IPS-NIHi11 (cell line): ENCODE measurements around the gene SETBP1.
A peak's percentile ranks its signal among the peaks of the same experiment; 100 is the strongest.

Experiments
- DNase-seq: peaks from one replicate; pipeline ENCODE4 v3.0.0; 2012; ENCODE audit warnings: mixed read lengths, low spot score

The SETBP1 gene

GRCh38 chr18:44973282-44973681, 292.6 kb downstream of the SETBP1 start:
- DNase-seq = peak; percentile 19

GRCh38 chr18:44974174-44974573, 293.5 kb downstream of the SETBP1 start:
- DNase-seq = peak; percentile 36

DNA sequence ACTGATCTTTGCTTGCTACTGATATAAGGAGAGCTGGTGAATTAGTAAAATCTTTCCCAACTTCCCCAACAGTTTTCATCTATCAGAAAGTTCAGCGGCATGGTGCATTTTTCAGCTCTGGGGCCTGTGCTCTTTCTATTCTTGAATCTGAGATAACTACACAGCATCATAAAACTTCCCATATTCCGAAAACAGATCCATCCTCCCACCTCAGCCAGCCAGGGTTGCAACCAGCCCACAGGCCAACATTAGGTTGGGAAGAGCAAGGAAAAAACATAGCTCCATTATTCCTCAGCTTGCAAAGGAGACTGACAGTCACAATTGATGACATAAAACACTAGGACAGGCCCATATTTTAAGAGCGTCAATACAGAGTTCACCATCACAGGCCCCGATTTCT, 297.2 kb downstream of the SETBP1 start:
- DNase-seq = no peak

DNA sequence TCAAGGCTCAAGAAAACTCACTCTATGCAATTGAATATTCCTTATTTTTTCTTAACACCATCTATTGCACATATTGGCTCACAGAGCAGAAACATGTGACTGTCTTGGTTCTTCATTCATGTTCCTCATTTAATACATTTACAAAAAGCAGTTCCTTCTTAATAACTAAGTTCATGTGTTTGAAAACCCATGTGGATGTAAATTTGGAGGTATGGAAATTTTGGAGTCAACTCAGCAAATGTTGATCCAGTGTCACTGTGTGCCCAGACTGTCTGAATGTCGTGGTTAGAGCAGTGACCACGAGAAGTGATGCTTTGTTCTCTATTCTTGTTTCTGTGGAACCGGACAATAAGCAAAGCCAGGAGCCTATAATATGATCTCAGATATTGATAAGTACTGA, 299.1 kb downstream of the SETBP1 start:
- no peak for DNase-seq

DNA sequence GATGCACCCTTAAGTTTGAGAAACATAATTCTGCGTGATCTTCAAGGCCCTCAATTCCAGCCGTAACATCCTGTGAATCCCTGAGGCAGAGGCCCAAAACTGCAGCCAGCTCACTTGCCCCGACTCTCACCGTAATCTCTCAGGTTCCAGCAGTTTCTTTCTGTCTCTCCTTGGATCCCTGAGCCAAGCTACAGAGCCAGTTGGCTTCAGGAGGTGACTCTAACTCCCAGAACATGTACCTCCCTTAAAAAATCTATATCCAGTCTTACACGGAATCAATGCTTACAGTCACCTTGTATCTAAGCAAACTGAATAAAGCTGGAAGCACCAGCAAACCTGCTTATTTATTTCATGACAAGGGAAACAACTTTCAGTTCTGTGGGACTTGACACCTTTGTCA, 300.4 kb downstream of the SETBP1 start:
- no peak for DNase-seq

GRCh38 chr18:44986933-44987332, 306.2 kb downstream of the SETBP1 start:
- no peak for DNase-seq

DNA sequence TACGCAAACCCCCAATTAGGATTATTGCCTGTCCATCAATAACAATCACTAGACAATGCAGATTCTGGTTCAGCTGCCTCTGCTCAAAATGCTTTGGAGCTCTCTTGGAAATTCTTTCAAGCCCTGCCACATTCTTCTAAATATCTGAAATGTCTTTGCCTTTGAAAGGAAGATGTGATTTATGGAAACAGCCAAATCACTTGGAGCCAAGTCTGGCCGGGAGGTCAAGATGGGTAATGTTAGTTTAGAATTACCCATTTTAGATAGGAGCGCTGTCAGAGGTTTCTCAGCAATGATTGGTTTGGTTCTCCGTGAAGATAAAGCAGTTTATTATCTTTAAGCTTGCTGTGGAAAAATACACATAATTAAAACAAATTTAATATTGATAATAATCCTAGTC, 306.7 kb downstream of the SETBP1 start:
- DNase-seq = no peak

- no peak for DNase-seq
These were observed 308.3 kb downstream of the SETBP1 start for GRCh38 chr18:44988821-44989587.

DNA sequence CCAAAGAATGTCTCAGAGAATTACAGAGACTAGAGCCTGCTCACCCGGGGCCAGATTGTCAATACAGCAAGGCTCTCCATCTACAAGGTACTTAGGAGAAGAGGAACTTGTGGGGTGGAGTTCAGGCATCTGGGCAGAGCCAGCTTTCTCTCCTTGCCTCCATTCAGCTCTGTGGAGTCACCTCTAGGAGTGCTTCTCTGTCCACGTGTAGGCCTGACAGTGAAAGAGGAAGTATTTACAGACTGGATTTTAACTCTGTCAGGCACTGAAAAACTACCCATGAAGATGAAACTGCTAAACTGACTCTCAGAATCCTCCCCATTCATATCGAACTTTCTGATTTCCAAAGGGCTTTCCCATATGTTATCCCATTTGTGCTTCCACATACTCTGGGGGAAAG, 315.6 kb downstream of the SETBP1 start:
- no peak for DNase-seq

DNA sequence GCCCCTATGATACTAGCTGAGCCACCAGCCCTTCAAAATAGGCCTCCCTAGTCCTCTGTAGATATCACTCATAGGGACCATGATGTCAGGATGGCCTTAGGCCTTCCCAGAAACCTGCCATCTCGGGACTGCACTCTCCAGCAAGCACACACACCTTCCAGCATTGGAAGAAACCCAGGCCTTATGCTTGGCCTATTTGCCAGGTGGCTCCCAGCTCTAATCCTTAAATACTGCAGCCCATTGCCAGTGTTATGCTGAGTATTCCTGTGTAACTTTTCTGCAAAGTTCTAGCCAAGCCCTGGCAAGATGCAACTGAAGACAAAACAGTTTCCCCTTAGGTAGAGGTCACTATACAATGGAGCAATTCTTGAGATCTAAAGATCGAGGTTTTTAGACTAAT, 316.5 kb downstream of the SETBP1 start:
- no peak for DNase-seq

DNA sequence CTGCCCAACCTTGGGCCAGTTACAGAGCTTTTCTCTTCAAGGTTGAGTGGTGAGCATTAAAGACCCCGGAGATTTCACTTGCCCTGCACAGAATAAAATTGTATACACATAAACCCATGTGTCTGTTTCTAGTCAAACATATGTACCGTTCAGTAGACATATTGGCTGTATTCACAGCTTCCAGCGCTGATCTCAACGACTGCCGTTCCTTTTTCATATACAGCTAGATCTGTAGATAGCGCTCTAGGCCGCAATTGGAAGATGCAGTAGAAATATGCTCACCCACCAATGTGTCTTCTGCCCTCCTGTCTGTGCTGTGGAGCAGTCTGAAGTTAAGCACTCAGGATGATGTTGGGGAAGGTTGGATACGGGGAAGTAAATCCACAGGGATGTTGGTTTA, 317.7 kb downstream of the SETBP1 start:
- no peak for DNase-seq

DNA sequence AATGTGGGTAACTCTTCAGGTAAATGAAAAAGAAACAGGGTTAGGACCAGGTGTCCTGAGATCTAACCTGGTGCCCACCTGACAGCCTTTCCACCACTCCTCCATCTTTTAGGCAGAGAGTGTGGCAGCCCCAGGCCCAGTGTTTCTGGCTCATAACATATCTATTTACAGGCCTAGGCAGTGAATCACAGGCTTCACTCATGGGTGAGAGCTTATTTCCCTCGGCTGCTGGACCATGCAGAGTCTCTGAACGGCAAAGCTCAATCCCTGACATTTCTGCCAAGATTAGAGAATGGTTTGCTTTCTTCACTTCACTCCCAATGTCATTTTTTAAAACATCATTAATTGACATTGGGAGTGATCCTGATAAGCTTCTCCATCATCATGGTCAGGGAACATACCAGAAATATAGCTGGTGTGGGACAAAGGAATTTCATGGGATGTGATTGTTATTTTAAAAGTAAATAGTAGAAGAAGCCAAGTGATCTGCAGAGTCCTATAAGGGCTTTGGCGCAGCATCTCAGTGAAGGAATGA, 323.9 kb downstream of the SETBP1 start:
- no peak for DNase-seq

GRCh38 chr18:45006934-45007333, 326.2 kb downstream of the SETBP1 start:
- DNase-seq = no peak

DNA sequence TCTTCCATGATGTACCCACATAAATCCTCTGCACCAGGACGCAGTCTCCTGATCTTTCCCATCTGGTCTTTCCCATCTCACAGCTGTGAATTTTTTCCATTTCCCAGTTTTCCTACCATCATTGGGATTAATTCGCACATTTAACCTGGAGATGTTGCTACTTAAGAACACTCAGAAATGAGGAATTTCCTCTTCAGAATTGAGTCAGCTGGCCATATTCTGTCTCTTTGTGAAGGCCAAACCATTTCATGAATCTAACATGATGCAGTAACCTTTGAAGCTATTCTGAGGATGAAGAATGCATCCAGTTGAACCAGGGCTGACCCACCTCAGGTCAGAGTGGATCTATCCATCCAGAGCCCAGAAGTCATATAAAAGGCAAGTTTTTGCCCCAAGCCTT, 326.8 kb downstream of the SETBP1 start:
- no peak for DNase-seq

GRCh38 chr18:45008694-45009413, 328.2 kb downstream of the SETBP1 start:
- no peak for DNase-seq

GRCh38 chr18:45009756-45010155, 329.1 kb downstream of the SETBP1 start:
- no peak for DNase-seq

- no peak for DNase-seq
These were observed 331.6 kb downstream of the SETBP1 start for GRCh38 chr18:45012286-45012685.

DNA sequence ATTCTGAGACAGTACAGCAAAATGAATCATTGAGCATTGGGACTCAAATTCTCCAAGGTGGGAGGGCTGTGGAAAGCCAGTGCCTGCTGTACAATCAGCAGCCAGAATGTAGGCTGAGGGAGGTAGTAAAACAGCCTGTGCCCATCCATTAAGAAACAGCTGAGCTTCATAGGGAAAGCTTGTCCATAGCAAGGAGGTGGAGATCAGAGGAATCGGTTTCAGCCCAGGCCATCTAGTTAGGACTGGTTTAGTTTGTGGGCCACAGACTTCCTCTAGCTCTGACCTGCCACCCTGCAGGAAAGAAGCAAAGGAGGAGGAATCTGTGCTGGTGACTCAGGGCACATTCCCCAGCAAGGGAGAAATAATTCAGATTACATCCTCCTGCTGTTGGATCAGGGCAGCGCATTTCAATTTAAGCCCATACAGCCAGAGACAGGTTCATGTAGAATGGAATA, 333.4 kb downstream of the SETBP1 start:
- DNase-seq = peak; percentile 60

GRCh38 chr18:45015788-45016128, 335.1 kb downstream of the SETBP1 start:
- DNase-seq = no peak

GRCh38 chr18:45019469-45019868, 338.8 kb downstream of the SETBP1 start:
- no peak for DNase-seq

GRCh38 chr18:45023519-45023918, 342.8 kb downstream of the SETBP1 start:
- no peak for DNase-seq

DNA sequence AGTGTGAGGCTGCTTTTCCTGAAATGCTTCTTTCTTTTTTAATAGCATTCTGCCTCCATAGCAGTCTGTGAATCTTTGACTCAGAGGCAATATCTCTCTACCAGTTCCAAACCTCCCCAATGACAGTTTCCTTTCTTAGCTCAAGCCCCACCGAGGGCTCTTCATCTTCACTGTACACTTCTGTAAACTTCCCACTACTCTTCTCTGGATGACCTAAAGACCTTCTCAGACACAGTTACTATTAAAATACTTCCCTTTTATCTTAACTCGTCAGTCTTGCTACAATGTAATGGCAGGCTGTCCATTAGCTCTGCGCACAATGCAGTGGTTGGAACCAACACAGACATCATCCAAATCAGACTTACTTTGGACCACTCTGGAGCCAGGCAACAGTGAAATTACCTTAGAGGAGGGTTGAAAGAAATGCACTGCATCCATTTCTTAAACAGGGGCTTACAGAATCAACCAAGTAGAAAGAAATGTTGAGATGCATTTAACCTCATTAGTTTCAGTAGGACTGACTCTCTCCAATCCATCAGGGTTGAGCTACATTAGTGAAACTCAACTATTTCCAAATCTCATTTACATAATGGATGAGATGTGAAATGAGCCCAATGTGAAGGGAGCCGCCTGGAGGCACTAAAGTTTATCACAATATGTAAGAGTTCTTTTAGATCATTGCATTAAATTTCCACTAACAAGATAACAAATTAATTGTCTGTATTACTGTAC, 343.8 kb downstream of the SETBP1 start:
- DNase-seq = no peak

DNA sequence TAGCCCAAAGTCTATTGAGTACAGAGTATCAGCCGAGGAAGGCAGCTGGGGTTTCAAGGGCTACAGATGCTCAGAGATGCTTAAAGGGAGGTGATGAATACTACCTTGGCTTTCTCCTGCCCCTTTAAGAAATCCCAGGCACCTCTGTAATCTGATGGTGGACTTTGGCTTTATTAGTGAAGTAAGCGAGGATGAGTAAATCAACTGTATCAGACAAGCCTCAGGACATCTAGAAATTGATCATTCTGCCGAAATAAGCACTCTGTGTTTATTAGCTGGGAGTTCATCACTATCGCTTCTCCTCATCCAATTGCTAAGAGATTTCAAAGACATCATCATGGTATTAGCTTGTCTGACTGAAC, 344.4 kb downstream of the SETBP1 start:
- DNase-seq = no peak
